KMS-11 (cell line): ENCODE data around the gene RAB5IF.

Experiments
- H2AFZ ChIP-seq: fragments of 200-600 bp; sonication (generic); 2 replicates; pipeline ENCODE4 v1.6.1; 2016; ENCODE audit warnings: antibody characterized with exemption, mixed run types, low read depth
- H3K27ac ChIP-seq: fragments of 200-600 bp; sonication (generic); 2 replicates; pipeline ENCODE4 v1.6.1; 2016; ENCODE audit warnings: mild to moderate bottlenecking, mixed run types
- H3K27me3 ChIP-seq: fragments of 200-600 bp; sonication (generic); 2 replicates; pipeline ENCODE4 v1.6.1; 2017; ENCODE audit warnings: mild to moderate bottlenecking, low read depth, mixed run types, moderate library complexity; ENCODE audit not compliant: insufficient read depth
- H3K36me3 ChIP-seq: fragments of 200-600 bp; sonication (generic); 2 replicates; pipeline ENCODE4 v1.6.1; 2017; ENCODE audit warnings: mild to moderate bottlenecking, mixed run types; ENCODE audit not compliant: insufficient read depth
- H3K4me1 ChIP-seq: fragments of 200-600 bp; sonication (generic); 2 replicates; pipeline ENCODE4 v1.6.1; 2016; ENCODE audit warnings: mild to moderate bottlenecking, low read depth, mixed run types; ENCODE audit not compliant: poor library complexity, severe bottlenecking
- H3K4me2 ChIP-seq: fragments of 200-600 bp; sonication (generic); 2 replicates; pipeline ENCODE4 v1.7.0; 2016; ENCODE audit warnings: mild to moderate bottlenecking, mixed run types
- H3K4me3 ChIP-seq: fragments of 200-600 bp; sonication (generic); IDR thresholded peaks from 2 replicates; pipeline ENCODE4 v1.6.1; 2017; ENCODE audit warnings: low read depth, low read length, mixed read lengths; ENCODE audit not compliant: insufficient read depth
- H3K79me2 ChIP-seq: fragments of 200-600 bp; sonication (generic); 2 replicates; pipeline ENCODE4 v1.6.1; 2016; ENCODE audit warnings: low read depth, mixed run types; ENCODE audit not compliant: insufficient read depth
- H3K9ac ChIP-seq: fragments of 200-600 bp; sonication (generic); 2 replicates; pipeline ENCODE4 v1.6.1; 2016; ENCODE audit warnings: mild to moderate bottlenecking, mixed run types
- H4K20me1 ChIP-seq: fragments of 200-600 bp; sonication (generic); 2 replicates; pipeline ENCODE4 v1.6.1; 2016; ENCODE audit warnings: mild to moderate bottlenecking, mixed run types; ENCODE audit not compliant: insufficient read depth
- TF ChIP-seq, protein P1 (sequence below): fragments of 200-600 bp; sonication (generic); conservative IDR thresholded peaks from 2 replicates; pipeline ENCODE4 v1.6.1; 2017; ENCODE audit warnings: low read depth, mild to moderate bottlenecking, antibody characterized with exemption, low read length, moderate library complexity, mixed read lengths

Gene RAB5IF

DNA sequence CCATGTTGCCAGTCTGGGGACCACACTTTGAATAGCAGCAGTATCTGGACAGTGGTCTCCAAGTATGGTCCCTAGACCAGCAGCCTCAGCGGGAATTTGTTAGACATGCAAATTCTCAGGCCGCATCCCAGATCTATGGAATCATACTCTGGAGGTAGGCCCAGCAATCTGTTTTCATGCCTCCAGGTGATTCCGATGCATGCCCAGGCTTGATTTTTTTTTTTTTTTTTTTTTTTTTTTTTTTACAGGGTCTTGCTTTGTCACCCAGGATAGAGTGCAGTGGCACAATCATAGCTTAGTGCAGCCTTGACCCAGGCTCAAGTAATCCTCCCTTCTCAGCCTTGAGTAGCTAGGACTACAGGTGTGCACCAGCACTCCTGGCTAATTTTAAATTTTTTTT lies 41.1 kb downstream of the RAB5IF start:
- no peak overlapping the region for H3K27ac ChIP-seq
- no peak overlapping the region for H3K4me2 ChIP-seq
- TF ChIP-seq, protein P1, sequence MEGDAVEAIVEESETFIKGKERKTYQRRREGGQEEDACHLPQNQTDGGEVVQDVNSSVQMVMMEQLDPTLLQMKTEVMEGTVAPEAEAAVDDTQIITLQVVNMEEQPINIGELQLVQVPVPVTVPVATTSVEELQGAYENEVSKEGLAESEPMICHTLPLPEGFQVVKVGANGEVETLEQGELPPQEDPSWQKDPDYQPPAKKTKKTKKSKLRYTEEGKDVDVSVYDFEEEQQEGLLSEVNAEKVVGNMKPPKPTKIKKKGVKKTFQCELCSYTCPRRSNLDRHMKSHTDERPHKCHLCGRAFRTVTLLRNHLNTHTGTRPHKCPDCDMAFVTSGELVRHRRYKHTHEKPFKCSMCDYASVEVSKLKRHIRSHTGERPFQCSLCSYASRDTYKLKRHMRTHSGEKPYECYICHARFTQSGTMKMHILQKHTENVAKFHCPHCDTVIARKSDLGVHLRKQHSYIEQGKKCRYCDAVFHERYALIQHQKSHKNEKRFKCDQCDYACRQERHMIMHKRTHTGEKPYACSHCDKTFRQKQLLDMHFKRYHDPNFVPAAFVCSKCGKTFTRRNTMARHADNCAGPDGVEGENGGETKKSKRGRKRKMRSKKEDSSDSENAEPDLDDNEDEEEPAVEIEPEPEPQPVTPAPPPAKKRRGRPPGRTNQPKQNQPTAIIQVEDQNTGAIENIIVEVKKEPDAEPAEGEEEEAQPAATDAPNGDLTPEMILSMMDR = no peak
- no peaks in the 10 kb centered on the region for H3K79me2 ChIP-seq
- no peaks in the 10 kb centered on the region for H3K27me3 ChIP-seq
- no peaks in the 10 kb centered on the region for H3K4me1 ChIP-seq
- H3K9ac ChIP-seq = no peak overlapping the region
- no peaks in the 10 kb centered on the region for H4K20me1 ChIP-seq
- no peaks in the 10 kb centered on the region for H3K36me3 ChIP-seq
- H2AFZ ChIP-seq = no peak overlapping the region
- H3K4me3 ChIP-seq = no peak overlapping the region

DNA sequence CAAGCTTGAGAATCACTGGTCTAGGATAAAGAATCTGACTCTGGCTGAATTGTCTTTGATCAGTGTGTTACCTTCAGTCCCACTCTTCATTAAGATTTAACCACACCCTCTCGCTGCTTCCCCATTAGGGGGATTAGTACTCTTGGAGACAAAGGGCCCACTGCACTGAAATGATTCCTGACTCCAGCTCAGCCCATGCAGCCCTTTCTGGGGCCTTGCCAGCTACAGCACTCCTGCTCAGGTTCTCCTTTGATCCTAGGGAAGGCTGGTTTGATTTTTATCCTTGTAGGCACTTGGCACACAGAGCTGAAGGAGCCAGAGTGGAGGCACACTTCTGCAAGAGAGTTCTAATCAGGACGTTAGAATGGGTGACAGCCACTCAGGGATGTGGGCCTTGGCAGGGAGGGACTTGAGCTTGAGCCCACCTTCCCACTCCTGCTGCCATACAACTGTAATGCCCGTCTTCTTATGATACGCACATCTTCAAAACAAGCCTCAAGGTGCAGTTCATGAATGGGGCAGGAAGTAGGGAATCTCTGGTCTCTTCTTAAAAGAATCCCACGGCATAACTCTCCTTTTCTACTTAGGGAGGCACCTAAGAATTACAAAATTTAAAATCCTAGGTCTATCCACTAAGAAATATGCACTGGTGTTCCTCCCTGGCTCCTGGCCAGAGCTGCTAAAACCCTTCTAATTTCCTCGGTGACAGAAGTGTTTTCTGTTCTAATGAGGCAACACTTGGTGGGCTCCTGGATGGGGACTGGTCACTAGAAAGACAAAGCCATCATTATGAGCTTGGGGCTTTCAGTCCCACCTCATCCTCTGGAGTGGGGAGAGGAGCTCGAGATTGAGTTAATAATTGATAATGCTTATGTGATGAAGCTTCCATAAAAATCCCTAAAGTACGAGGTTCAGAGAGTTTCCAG lies 41.9 kb downstream of the RAB5IF start:
- H3K4me1 ChIP-seq = no peaks in the 10 kb centered on the region
- no peak overlapping the region for H2AFZ ChIP-seq
- no peak overlapping the region for H3K27ac ChIP-seq
- no peak overlapping the region for H3K4me2 ChIP-seq
- no peaks in the 10 kb centered on the region for H3K27me3 ChIP-seq
- no peaks in the 10 kb centered on the region for H3K79me2 ChIP-seq
- no peaks in the 10 kb centered on the region for H3K36me3 ChIP-seq
- H4K20me1 ChIP-seq = no peaks in the 10 kb centered on the region
- H3K4me3 ChIP-seq = no peak overlapping the region
- TF ChIP-seq, protein P1 = no peak
- H3K9ac ChIP-seq = no peak overlapping the region

DNA sequence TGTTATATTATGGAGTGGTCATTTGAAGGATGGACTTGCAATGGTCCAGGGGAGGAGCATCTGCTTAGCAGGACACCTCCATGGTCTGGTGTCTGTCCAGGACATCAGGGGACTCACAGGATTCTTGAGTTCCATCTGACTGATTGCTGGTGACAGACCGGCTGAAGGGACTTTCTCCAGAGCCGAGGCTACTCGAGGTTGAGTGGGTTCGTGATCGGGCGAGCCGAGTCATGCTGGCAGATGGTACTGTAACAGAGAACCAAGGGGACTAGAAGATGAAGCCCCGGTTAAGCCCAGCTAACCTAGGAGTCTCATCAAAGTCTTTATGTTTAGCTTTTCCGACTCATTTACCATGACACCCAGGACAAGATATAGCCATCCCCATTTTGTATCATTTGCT lies 47.9 kb downstream of the RAB5IF start:
- TF ChIP-seq, protein P1 = no peak
- no peaks in the 10 kb centered on the region for H3K4me1 ChIP-seq
- no peaks in the 10 kb centered on the region for H3K36me3 ChIP-seq
- no peak overlapping the region for H2AFZ ChIP-seq
- H3K4me3 ChIP-seq = no peak overlapping the region
- no peak overlapping the region for H3K4me2 ChIP-seq
- no peak overlapping the region for H3K27ac ChIP-seq
- H3K79me2 ChIP-seq = no peaks in the 10 kb centered on the region
- H3K9ac ChIP-seq = no peak overlapping the region
- no peaks in the 10 kb centered on the region for H4K20me1 ChIP-seq
- no peaks in the 10 kb centered on the region for H3K27me3 ChIP-seq

- no peak overlapping the region for H3K4me3 ChIP-seq
- H3K9ac ChIP-seq = no peak overlapping the region
- no peaks in the 10 kb centered on the region for H3K4me1 ChIP-seq
- TF ChIP-seq, protein P1 = no peak
- no peak overlapping the region for H3K27ac ChIP-seq
- no peaks in the 10 kb centered on the region for H3K27me3 ChIP-seq
- H2AFZ ChIP-seq = no peak overlapping the region
- H3K79me2 ChIP-seq = no peaks in the 10 kb centered on the region
- no peaks in the 10 kb centered on the region for H4K20me1 ChIP-seq
- H3K4me2 ChIP-seq = no peak overlapping the region
- no peaks in the 10 kb centered on the region for H3K36me3 ChIP-seq
These were observed 48.9 kb downstream of the RAB5IF start for GRCh38 chr20:36654506-36654905.
